Measurements from ENCODE around the gene VWA1.
A peak's percentile ranks its signal among the peaks of the same experiment; 100 is the strongest.
"Not testable (repeated sequence)": the region's sequence is repeated elsewhere in the genome, so short reads cannot be mapped to it uniquely, and the experiment has no call there.

VWA1 gene

GRCh38 chr1:1406101-1406820, 29.2 kb upstream of the VWA1 start:
- no peak for DNase-seq

GRCh38 chr1:1406821-1407635, 28.5 kb upstream of the VWA1 start, which contains the start of gene MRPL20:
Gene MRPL20 (minus strand): TSS chr1:1407293. CDS start chr1:1407217, 76 bp downstream.
- peak; percentile 87 to 96 for DNase-seq

- DNase-seq, result no peak
Observed at GRCh38 chr1:1407636-1408318, 27.7 kb upstream of the VWA1 start.

- DNase-seq, result not testable (repeated sequence)
Observed at GRCh38 chr1:1410238-1410637, 25.3 kb upstream of the VWA1 start.

GRCh38 chr1:1411626-1412025, 23.9 kb upstream of the VWA1 start:
- DNase-seq, result no peak

- DNase-seq, result not testable (repeated sequence)
Observed at GRCh38 chr1:1412311-1412902, 23.1 kb upstream of the VWA1 start.

- no peak for DNase-seq
Observed at GRCh38 chr1:1415751-1416150, 19.7 kb upstream of the VWA1 start.

- DNase-seq, result not testable (repeated sequence)
Observed at GRCh38 chr1:1417396-1417795, 18.1 kb upstream of the VWA1 start.

GRCh38 chr1:1417825-1418463, 17.5 kb upstream of the VWA1 start:
- not testable (repeated sequence) for DNase-seq

GRCh38 chr1:1418464-1419362, 16.8 kb upstream of the VWA1 start:
- DNase-seq, result no peak

- no peak for DNase-seq
Observed at GRCh38 chr1:1419363-1419812, 16.1 kb upstream of the VWA1 start.

GRCh38 chr1:1419813-1420653, 15.5 kb upstream of the VWA1 start:
- no peak for DNase-seq

- no peak for DNase-seq
Observed at GRCh38 chr1:1420654-1421141, 14.8 kb upstream of the VWA1 start.

GRCh38 chr1:1421147-1421906, 14.2 kb upstream of the VWA1 start, which contains the start of gene ANKRD65:
Gene ANKRD65 (minus strand): TSS chr1:1421276. CDS start chr1:1421005, 271 bp downstream.
- no peak for DNase-seq

- no peak for DNase-seq
Observed at GRCh38 chr1:1421907-1422464, 13.5 kb upstream of the VWA1 start.

- DNase-seq, result no peak
Observed at GRCh38 chr1:1422465-1423244, 12.8 kb upstream of the VWA1 start.

GRCh38 chr1:1423245-1423597, 12.3 kb upstream of the VWA1 start:
- no peak for DNase-seq

GRCh38 chr1:1424707-1425106, 10.8 kb upstream of the VWA1 start:
- no peak for DNase-seq
